ENCODE data around the gene SMCO3.

GRCh38 chr12:14836336-14837210, 22.6 kb upstream of the SMCO3 start:
- TF ChIP-seq EZH2phosphoT487 (IDR thresholded peaks at IDR 0.05; ENCODE audit: borderline replicate concordance, low read length) (no peak), CTCF (IDR thresholded peaks at IDR 0.05; ENCODE audit: low read depth, low read length, poor library complexity, severe bottlenecking) (no peak)

Data from DOHH2 (cell line).